ENCODE results near the gene MYO5C.
A peak's percentile ranks its signal among the peaks of the same experiment; 100 is the strongest.
"Not testable (repeated sequence)": the region's sequence is repeated elsewhere in the genome, so short reads cannot be mapped to it uniquely, and the experiment has no call there.

The MYO5C gene

GRCh38 chr15:52308446-52309153 is 13.0 kb upstream of the MYO5C start:
- peak; percentile 13 for DNase-seq

- no peak for DNase-seq
These were observed 12.2 kb upstream of the MYO5C start for GRCh38 chr15:52307847-52308246.

GRCh38 chr15:52306270-52306669 is 10.7 kb upstream of the MYO5C start:
- DNase-seq = no peak

GRCh38 chr15:52303093-52303772 is 7.6 kb upstream of the MYO5C start:
- no peak for DNase-seq

GRCh38 chr15:52301265-52301847 is 5.8 kb upstream of the MYO5C start:
- no peak for DNase-seq

- peak; percentile 66 for DNase-seq
These were observed 653 bp downstream of the MYO5C start for GRCh38 chr15:52294881-52295420.

- no peak for DNase-seq
These were observed 2.7 kb downstream of the MYO5C start for GRCh38 chr15:52292780-52293392.

- no peak for DNase-seq
These were observed 4.4 kb downstream of the MYO5C start for GRCh38 chr15:52291204-52291603.

- no peak for DNase-seq
These were observed 4.8 kb downstream of the MYO5C start for GRCh38 chr15:52290800-52291199.

GRCh38 chr15:52290329-52290728 is 5.3 kb downstream of the MYO5C start:
- DNase-seq = no peak

- DNase-seq = no peak
These were observed 5.9 kb downstream of the MYO5C start for GRCh38 chr15:52289629-52290081.

GRCh38 chr15:52288986-52289385 is 6.6 kb downstream of the MYO5C start:
- no peak for DNase-seq

GRCh38 chr15:52288051-52288942 is 7.3 kb downstream of the MYO5C start:
- DNase-seq = peak; percentile 45

- DNase-seq = no peak
These were observed 8.5 kb downstream of the MYO5C start for GRCh38 chr15:52287114-52287513.

- DNase-seq = not testable (repeated sequence)
These were observed 9.7 kb downstream of the MYO5C start for GRCh38 chr15:52285941-52286340.

GRCh38 chr15:52284164-52284563 is 11.4 kb downstream of the MYO5C start:
- no peak for DNase-seq

- no peak for DNase-seq
These were observed 12.3 kb downstream of the MYO5C start for GRCh38 chr15:52283281-52283680.

GRCh38 chr15:52282418-52282817 is 13.2 kb downstream of the MYO5C start:
- DNase-seq = no peak

- no peak for DNase-seq
These were observed 14.2 kb downstream of the MYO5C start for GRCh38 chr15:52281085-52282035.

- no peak for DNase-seq
These were observed 15.1 kb downstream of the MYO5C start for GRCh38 chr15:52280326-52281084.

All from right kidney (tissue), 1 donor.